Measurements from ENCODE around the gene S100B.
"Not testable (repeated sequence)": the region's sequence is repeated elsewhere in the genome, so short reads cannot be mapped to it uniquely, and the experiment has no call there.

The S100B gene

GRCh38 chr21:46604975-46605766 lies at the start of gene S100B:
Gene S100B, minus strand, starts transcription at chr21:46605082. Its CDS starts 2,667 bp downstream, at chr21:46602415.
- DNase-seq = no peak

- DNase-seq = no peak
Measured at GRCh38 chr21:46651121-46651520, 46.2 kb upstream of the S100B start.

- no peak for DNase-seq
Measured at GRCh38 chr21:46650476-46651098, 45.7 kb upstream of the S100B start.

GRCh38 chr21:46649356-46649755 lies 44.5 kb upstream of the S100B start:
- no peak for DNase-seq

- no peak for DNase-seq
Measured at GRCh38 chr21:46648539-46648938, 43.7 kb upstream of the S100B start.

- no peak for DNase-seq
Measured at GRCh38 chr21:46646541-46647154, 41.8 kb upstream of the S100B start.

GRCh38 chr21:46645840-46646239 lies 41.0 kb upstream of the S100B start:
- no peak for DNase-seq

- DNase-seq = no peak
Measured at GRCh38 chr21:46643379-46644177, 38.7 kb upstream of the S100B start.

GRCh38 chr21:46641656-46642055 lies 36.8 kb upstream of the S100B start:
- no peak for DNase-seq

- DNase-seq = no peak
Measured at GRCh38 chr21:46639489-46640386, 34.9 kb upstream of the S100B start.

GRCh38 chr21:46637952-46638746 lies 33.3 kb upstream of the S100B start:
- no peak for DNase-seq

GRCh38 chr21:46636550-46637285 lies 31.8 kb upstream of the S100B start:
- no peak for DNase-seq

- DNase-seq = no peak
Measured at GRCh38 chr21:46636181-46636512, 31.3 kb upstream of the S100B start.

- DNase-seq = peak; percentile 97
Measured at GRCh38 chr21:46635324-46636180, 30.7 kb upstream of the S100B start, which contains the start of gene PRMT2. Gene PRMT2, plus strand, starts transcription at chr21:46635674. Its CDS starts 1,278 bp downstream, at chr21:46636952.

- no peak for DNase-seq
Measured at GRCh38 chr21:46634966-46635323, 30.1 kb upstream of the S100B start.

- peak; percentile 46 for DNase-seq
Measured at GRCh38 chr21:46634427-46634826, 29.5 kb upstream of the S100B start.

GRCh38 chr21:46633566-46633965 lies 28.7 kb upstream of the S100B start:
- no peak for DNase-seq

GRCh38 chr21:46630915-46631314 lies 26.0 kb upstream of the S100B start:
- DNase-seq = not testable (repeated sequence)

GRCh38 chr21:46628868-46629267 lies 24.0 kb upstream of the S100B start:
- DNase-seq = no peak

GRCh38 chr21:46627726-46628125 lies 22.8 kb upstream of the S100B start:
- no peak for DNase-seq
